Prostate gland (tissue), 2 donors: ENCODE data around the gene ENGASE. TPM values are rescaled to one million over a fixed set of nuclear protein-coding genes. Genes with fewer than 3 reads are reported as not detected.

Experiments used
- DNase-seq: peaks from one replicate; pipeline ENCODE4 v3.0.0-alpha.2; 2019; ENCODE audit warnings: low spot score
- H3K27ac ChIP-seq, 2 donors: fragments of 200-600 bp; sonication (generic); 2 replicates each; pipeline ENCODE4 v1.5.1; 2017 to 2019
- H3K27me3 ChIP-seq: fragments of 200-600 bp; sonication (generic); replicated peaks from 2 replicates; pipeline ENCODE4 v1.5.1; 2019; ENCODE audit not compliant: insufficient read depth
- H3K36me3 ChIP-seq, 2 donors: fragments of 200-600 bp; sonication (generic); 1 replicate in 1 of 2; 2 replicates in 1 of 2; pipeline versions ENCODE4 v1.5.1 to v1.8.1; 2017 to 2019
- H3K4me1 ChIP-seq: fragments of 200-600 bp; sonication (generic); replicated peaks from 2 replicates; pipeline ENCODE4 v1.5.1; 2019
- H3K4me3 ChIP-seq, 2 donors: fragments of 200-600 bp; sonication (generic); 2 replicates each; pipeline ENCODE4 v1.5.1; 2017 to 2019
- H3K9me3 ChIP-seq: fragments of 200-600 bp; sonication (generic); 2 replicates; pipeline ENCODE4 v1.5.1; 2017
- CTCF ChIP-seq, 4 experiments: fragments of 200-600 bp in 2 of 4; fragments of 450-650 bp in 2 of 4; sonication (generic) in 2 of 4; IDR thresholded peaks; 1 replicate in 3 of 4; 2 replicates in 1 of 4; pipeline ENCODE4 v1.5.1; 2016 to 2019; ENCODE audit warnings: antibody characterized with exemption in 4 of 4, mild to moderate bottlenecking in 2 of 4, moderate library complexity in 2 of 4
- POLR2A ChIP-seq: fragments of 450-650 bp; IDR thresholded peaks from one replicate; pipeline ENCODE4 v1.6.1; 2016; ENCODE audit warnings: antibody characterized with exemption, mild to moderate bottlenecking
- POLR2AphosphoS5 ChIP-seq: sonication (generic); formaldehyde crosslinking; IDR thresholded peaks from one replicate; pipeline ENCODE4 v1.6.1; 2017; ENCODE audit warnings: antibody characterized with exemption
- WGBS: methylation state at CpG from one replicate; pipeline ENCODE4 v1.1.5; 2018; 5-methylcytosine and 5-hydroxymethylcytosine counted together
- intact Hi-C: fragments of 100-400 bp; cut with DNase I; formaldehyde crosslinking; loops from one replicate; pipeline ENCODE4 v1.14.2; 2022
- total RNA-seq, 2 donors: library from RNA; depleted of rRNA; stranded (reverse); fragments of >200 nt; gene quantifications; one replicate each; pipeline ENCODE4 v1.1.0, GENCODE V29; 2016

Gene ENGASE
- total RNA-seq, 2 donors from 2014 or later, result 19.4 to 45.7 TPM

- intact Hi-C loops, result no loop called here
- Histone ChIP-seq H3K27ac (no peak overlapping the region), H3K27me3 (no peaks in the 10 kb centered on the region), H3K36me3 (no peaks in the 10 kb centered on the region), H3K4me3 (no peak overlapping the region), H3K9me3 (no peaks in the 10 kb centered on the region), H3K4me1 (peaks cover 12% of the 10 kb centered on the region)
- WGBS, result 77% methylated on average over 3 of the region's 3 CpGs
- no peak for TF ChIP-seq CTCF (IDR thresholded peaks at IDR 0.05)
- TF ChIP-seq POLR2A, result no peak
- TF ChIP-seq POLR2AphosphoS5, result peak; percentile 48
- DNase-seq, result no peak
Measured at GRCh38 chr17:79036596-79036995, 38.0 kb upstream of the ENGASE start.

- Histone ChIP-seq H3K9me3 (no peaks in the 10 kb centered on the region), H3K27me3 (no peaks in the 10 kb centered on the region), H3K27ac (no peak overlapping the region), H3K36me3 (no peaks in the 10 kb centered on the region), H3K4me3 (no peak overlapping the region), H3K4me1 (peaks cover 7% of the 10 kb centered on the region)
- intact Hi-C loops, result no loop called here
- DNase-seq, result no peak
- TF ChIP-seq POLR2A (no peak), CTCF (IDR thresholded peaks at IDR 0.05) (no peak), POLR2AphosphoS5 (no peak)
- WGBS, result 72% methylated on average over 8 of the region's 8 CpGs
Measured at GRCh38 chr17:79038545-79039135, 36.0 kb upstream of the ENGASE start.

- Histone ChIP-seq H3K9me3 (no peaks in the 10 kb centered on the region), H3K4me1 (peaks cover 2% of the 10 kb centered on the region), H3K27ac (no peak overlapping the region), H3K4me3 (no peak overlapping the region), H3K36me3 (no peaks in the 10 kb centered on the region), H3K27me3 (no peaks in the 10 kb centered on the region)
- TF ChIP-seq POLR2AphosphoS5 (no peak), POLR2A (no peak), CTCF (IDR thresholded peaks at IDR 0.05) (no peak)
- WGBS, result 96% methylated on average over 8 of the region's 8 CpGs
- intact Hi-C loops, result no loop called here
- DNase-seq, result no peak
Measured at GRCh38 chr17:79039171-79039570, 35.5 kb upstream of the ENGASE start.

GRCh38 chr17:79039886-79040285 is 34.7 kb upstream of the ENGASE start:
- no peak overlapping the region for H3K27ac ChIP-seq
- H3K4me3 ChIP-seq, result no peak overlapping the region
- TF ChIP-seq POLR2AphosphoS5 (no peak), POLR2A (no peak), CTCF (IDR thresholded peaks at IDR 0.05) (no peak)
- DNase-seq, result no peak
- no peaks in the 10 kb centered on the region for H3K27me3 ChIP-seq
- WGBS, result 95% methylated on average over 6 of the region's 6 CpGs
- no peaks in the 10 kb centered on the region for H3K36me3 ChIP-seq
- H3K4me1 ChIP-seq, result no peaks in the 10 kb centered on the region
- intact Hi-C loops, result no loop called here
- no peaks in the 10 kb centered on the region for H3K9me3 ChIP-seq

- TF ChIP-seq CTCF (IDR thresholded peaks at IDR 0.05) (no peak), POLR2A (no peak), POLR2AphosphoS5 (no peak)
- no peak for DNase-seq
- intact Hi-C loops, result no loop called here
Measured at GRCh38 chr17:79041041-79041570, 33.5 kb upstream of the ENGASE start.

More at GRCh38 chr17:79041041-79041570, 33.5 kb upstream of the ENGASE start:
- no peaks in the 10 kb centered on the region for H3K4me1 ChIP-seq
- H3K4me3 ChIP-seq, result no peak overlapping the region
- H3K27me3 ChIP-seq, result no peaks in the 10 kb centered on the region
- 93% methylated on average over 13 of the region's 13 CpGs for WGBS
- H3K9me3 ChIP-seq, result no peaks in the 10 kb centered on the region
- no peak overlapping the region for H3K27ac ChIP-seq
- no peaks in the 10 kb centered on the region for H3K36me3 ChIP-seq
